ENCODE data around the gene MYBPC2.
"Not testable (repeated sequence)": the region's sequence is repeated elsewhere in the genome, so short reads cannot be mapped to it uniquely, and the experiment has no call there.

MYBPC2 gene

GRCh38 chr19:50387176-50387867, 45.4 kb upstream of the MYBPC2 start:
- H3K4me1 Mint-ChIP-seq: peaks cover 33% of the 10 kb centered on the region
- no peak for DNase-seq
- H3K9me3 Mint-ChIP-seq: peaks cover 18% of the 10 kb centered on the region
- peak overlapping the region; percentile 20 for H3K4me3 Mint-ChIP-seq
- peak overlapping the region; percentile 84 for H3K27ac Mint-ChIP-seq
- TF ChIP-seq, protein P1, sequence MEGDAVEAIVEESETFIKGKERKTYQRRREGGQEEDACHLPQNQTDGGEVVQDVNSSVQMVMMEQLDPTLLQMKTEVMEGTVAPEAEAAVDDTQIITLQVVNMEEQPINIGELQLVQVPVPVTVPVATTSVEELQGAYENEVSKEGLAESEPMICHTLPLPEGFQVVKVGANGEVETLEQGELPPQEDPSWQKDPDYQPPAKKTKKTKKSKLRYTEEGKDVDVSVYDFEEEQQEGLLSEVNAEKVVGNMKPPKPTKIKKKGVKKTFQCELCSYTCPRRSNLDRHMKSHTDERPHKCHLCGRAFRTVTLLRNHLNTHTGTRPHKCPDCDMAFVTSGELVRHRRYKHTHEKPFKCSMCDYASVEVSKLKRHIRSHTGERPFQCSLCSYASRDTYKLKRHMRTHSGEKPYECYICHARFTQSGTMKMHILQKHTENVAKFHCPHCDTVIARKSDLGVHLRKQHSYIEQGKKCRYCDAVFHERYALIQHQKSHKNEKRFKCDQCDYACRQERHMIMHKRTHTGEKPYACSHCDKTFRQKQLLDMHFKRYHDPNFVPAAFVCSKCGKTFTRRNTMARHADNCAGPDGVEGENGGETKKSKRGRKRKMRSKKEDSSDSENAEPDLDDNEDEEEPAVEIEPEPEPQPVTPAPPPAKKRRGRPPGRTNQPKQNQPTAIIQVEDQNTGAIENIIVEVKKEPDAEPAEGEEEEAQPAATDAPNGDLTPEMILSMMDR (IDR thresholded peaks at IDR 0.05): no peak
- H3K27me3 Mint-ChIP-seq (ENCODE audit: low read depth, poor library complexity): no peaks in the 10 kb centered on the region
- H3K36me3 Mint-ChIP-seq (ENCODE audit: low read depth): peaks cover 50% of the 10 kb centered on the region

- peaks cover 55% of the 10 kb centered on the region for H3K36me3 Mint-ChIP-seq (ENCODE audit: low read depth)
- TF ChIP-seq, protein P1 (IDR thresholded peaks at IDR 0.05): no peak
- peaks cover 23% of the 10 kb centered on the region for H3K9me3 Mint-ChIP-seq
- H3K27ac Mint-ChIP-seq: peak overlapping the region; percentile 84
- H3K4me3 Mint-ChIP-seq: peak overlapping the region; percentile 20
- no peak for DNase-seq
- H3K27me3 Mint-ChIP-seq (ENCODE audit: low read depth, poor library complexity): no peaks in the 10 kb centered on the region
- H3K4me1 Mint-ChIP-seq: peaks cover 33% of the 10 kb centered on the region
Measured at GRCh38 chr19:50387868-50388245, 44.8 kb upstream of the MYBPC2 start.

GRCh38 chr19:50390295-50390694, 42.4 kb upstream of the MYBPC2 start:
- H3K36me3 Mint-ChIP-seq (ENCODE audit: low read depth): peaks cover 67% of the 10 kb centered on the region
- not testable (repeated sequence) for DNase-seq; H3K27ac Mint-ChIP-seq; H3K4me3 Mint-ChIP-seq; H3K27me3 Mint-ChIP-seq (ENCODE audit: low read depth, poor library complexity)
- H3K4me1 Mint-ChIP-seq: peaks cover 12% of the 10 kb centered on the region
- peaks cover 36% of the 10 kb centered on the region for H3K9me3 Mint-ChIP-seq

DNA sequence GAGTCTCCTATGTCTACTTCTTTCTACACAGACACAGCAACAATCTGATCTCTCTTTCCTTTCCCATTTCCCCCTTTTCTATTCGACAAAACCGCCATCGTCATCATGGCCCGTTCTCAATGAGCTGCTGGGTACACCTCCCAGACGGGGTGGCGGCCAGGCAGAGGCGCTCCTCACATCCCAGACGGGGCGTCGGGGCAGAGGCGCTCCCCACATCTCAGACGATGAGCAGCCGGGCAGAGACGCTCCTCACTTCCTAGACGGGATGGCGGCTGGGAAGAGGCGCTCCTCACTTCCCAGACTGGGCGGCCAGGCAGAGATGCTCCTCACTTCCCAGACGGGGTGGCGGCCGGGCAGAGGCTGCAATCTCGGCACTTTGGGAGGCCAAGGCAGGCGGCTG, 41.7 kb upstream of the MYBPC2 start:
- H3K4me3 Mint-ChIP-seq; H3K27me3 Mint-ChIP-seq (ENCODE audit: low read depth, poor library complexity); H3K4me1 Mint-ChIP-seq; DNase-seq; H3K27ac Mint-ChIP-seq: not testable (repeated sequence)
- peaks cover 40% of the 10 kb centered on the region for H3K9me3 Mint-ChIP-seq
- peaks cover 69% of the 10 kb centered on the region for H3K36me3 Mint-ChIP-seq (ENCODE audit: low read depth)

DNA sequence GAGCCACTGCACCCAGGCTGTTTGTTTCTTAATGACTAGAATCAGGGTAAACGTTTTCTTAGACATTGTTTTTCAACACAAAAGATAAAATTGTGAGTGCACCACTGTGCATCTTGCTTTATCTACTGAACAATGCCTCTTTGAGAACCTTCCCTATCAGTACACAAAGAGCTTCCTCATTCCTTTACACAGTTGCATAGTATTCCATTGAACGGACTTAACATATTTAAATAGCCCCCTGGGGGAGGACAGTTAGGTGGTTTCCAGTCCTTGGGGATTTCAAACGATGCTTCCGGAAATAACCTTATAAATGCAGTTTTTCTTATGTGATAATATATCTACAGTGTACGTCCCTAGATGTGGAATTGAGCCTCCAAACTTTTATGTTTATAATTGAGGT, 39.9 kb upstream of the MYBPC2 start:
- Mint-ChIP-seq H3K4me1 (peaks cover 3% of the 10 kb centered on the region), H3K27me3 (ENCODE audit: low read depth, poor library complexity) (no peaks in the 10 kb centered on the region), H3K36me3 (ENCODE audit: low read depth) (peaks cover 65% of the 10 kb centered on the region), H3K27ac (no peak overlapping the region), H3K9me3 (peaks cover 40% of the 10 kb centered on the region), H3K4me3 (no peak overlapping the region)
- TF ChIP-seq, protein P1 (IDR thresholded peaks at IDR 0.05): no peak
- no peak for DNase-seq

GRCh38 chr19:50393589-50393988, 39.1 kb upstream of the MYBPC2 start:
- H3K36me3 Mint-ChIP-seq (ENCODE audit: low read depth): peaks cover 62% of the 10 kb centered on the region
- H3K27ac Mint-ChIP-seq: no peak overlapping the region
- no peak for DNase-seq
- peaks cover 10% of the 10 kb centered on the region for H3K4me1 Mint-ChIP-seq
- TF ChIP-seq, protein P1 (IDR thresholded peaks at IDR 0.05): no peak
- H3K27me3 Mint-ChIP-seq (ENCODE audit: low read depth, poor library complexity): no peaks in the 10 kb centered on the region
- no peak overlapping the region for H3K4me3 Mint-ChIP-seq
- peaks cover 40% of the 10 kb centered on the region for H3K9me3 Mint-ChIP-seq

DNA sequence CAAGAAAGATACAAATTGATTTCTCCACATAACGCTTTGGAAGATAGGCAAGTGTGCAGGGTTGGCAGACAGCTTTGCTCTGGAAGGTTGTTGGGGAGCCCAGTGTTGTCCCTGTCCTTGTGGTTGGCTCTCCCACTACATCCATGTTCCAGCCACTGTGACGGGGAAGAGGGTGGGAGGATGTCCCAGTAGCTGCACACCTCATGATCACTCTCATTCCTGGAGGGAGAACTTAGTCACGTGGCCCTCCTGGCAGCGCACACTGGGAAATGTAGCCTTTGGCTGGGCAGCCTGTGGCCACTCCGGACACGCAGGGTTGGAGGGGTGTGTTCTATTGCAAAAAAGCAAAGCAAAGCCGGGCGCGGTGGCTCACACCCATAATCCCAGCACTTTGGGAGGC, 38.7 kb upstream of the MYBPC2 start:
- TF ChIP-seq, protein P1 (IDR thresholded peaks at IDR 0.05): no peak
- Mint-ChIP-seq H3K4me3 (no peak overlapping the region), H3K36me3 (ENCODE audit: low read depth) (peaks cover 62% of the 10 kb centered on the region), H3K4me1 (peaks cover 13% of the 10 kb centered on the region), H3K27me3 (ENCODE audit: low read depth, poor library complexity) (no peaks in the 10 kb centered on the region), H3K9me3 (peaks cover 40% of the 10 kb centered on the region), H3K27ac (no peak overlapping the region)
- no peak for DNase-seq
